AG09309 (cell line): ENCODE measurements around the gene TBC1D16.

Experiments
- DNase-seq: peaks from one replicate; pipeline ENCODE4 v3.0.0-alpha.2; 2010; ENCODE audit warnings: low read depth
- H3K4me3 ChIP-seq: 2 replicates; pipeline ENCODE4 v1.5.1; 2011; ENCODE audit warnings: mild to moderate bottlenecking, low read depth, low read length, moderate library complexity; ENCODE audit not compliant: control insufficient read depth
- TF ChIP-seq, protein P1 (sequence below): IDR thresholded peaks from 2 replicates; pipeline ENCODE4 v1.5.1; 2011; ENCODE audit warnings: mild to moderate bottlenecking, low read depth, low read length, inconsistent platforms; ENCODE audit not compliant: insufficient read depth, control insufficient read depth; ENCODE audit errors: missing control alignments

Gene TBC1D16

GRCh38 chr17:79984877-79985276, 50.8 kb downstream of the TBC1D16 start:
- TF ChIP-seq, protein P1, sequence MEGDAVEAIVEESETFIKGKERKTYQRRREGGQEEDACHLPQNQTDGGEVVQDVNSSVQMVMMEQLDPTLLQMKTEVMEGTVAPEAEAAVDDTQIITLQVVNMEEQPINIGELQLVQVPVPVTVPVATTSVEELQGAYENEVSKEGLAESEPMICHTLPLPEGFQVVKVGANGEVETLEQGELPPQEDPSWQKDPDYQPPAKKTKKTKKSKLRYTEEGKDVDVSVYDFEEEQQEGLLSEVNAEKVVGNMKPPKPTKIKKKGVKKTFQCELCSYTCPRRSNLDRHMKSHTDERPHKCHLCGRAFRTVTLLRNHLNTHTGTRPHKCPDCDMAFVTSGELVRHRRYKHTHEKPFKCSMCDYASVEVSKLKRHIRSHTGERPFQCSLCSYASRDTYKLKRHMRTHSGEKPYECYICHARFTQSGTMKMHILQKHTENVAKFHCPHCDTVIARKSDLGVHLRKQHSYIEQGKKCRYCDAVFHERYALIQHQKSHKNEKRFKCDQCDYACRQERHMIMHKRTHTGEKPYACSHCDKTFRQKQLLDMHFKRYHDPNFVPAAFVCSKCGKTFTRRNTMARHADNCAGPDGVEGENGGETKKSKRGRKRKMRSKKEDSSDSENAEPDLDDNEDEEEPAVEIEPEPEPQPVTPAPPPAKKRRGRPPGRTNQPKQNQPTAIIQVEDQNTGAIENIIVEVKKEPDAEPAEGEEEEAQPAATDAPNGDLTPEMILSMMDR = no peak

DNA sequence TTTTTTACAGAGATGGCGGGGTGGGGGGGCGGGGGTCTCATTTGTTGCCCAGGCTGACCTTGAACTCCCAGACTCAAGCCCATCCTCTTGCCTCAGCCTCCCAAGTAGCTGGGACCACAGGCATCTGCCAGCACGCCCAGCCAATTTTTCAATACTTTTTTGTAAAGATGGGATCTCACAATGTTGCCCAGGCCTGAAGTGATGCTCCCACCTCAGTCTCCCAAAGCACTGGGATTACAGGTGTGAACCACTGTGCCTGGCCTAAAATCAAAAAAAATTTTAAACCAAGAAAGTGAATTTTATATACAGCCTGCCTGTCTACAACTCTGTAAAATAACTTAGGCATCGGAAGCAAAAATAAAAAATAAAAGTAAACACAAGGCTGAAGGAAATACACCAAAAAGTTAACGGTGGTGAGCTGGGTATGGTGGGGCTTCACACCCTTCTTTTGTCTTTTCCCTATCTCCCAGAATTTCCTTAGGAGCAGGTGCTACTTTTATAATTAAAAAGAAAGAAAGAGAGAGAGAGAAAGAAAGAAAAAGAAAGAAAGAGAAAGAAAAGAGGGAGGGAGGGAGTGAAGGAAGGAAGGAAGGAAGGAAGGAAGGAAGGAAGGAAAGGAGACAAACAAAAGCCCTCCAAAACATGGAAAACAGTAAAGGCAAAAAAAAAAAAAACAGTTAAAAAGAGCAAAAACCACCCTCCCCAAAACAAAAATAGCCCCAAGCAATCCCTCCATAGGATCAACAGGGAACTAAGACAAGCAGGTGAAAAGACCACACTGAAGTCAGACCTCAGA, 51.4 kb downstream of the TBC1D16 start:
- no peak for DNase-seq
- TF ChIP-seq, protein P1 = no peak
- no peak overlapping the region for H3K4me3 ChIP-seq

More at GRCh38 chr17:79984877-79985276, 50.8 kb downstream of the TBC1D16 start:
- H3K4me3 ChIP-seq = no peak overlapping the region
- no peak for DNase-seq

- TF ChIP-seq, protein P1 = no peak
- no peak for DNase-seq
- no peak overlapping the region for H3K4me3 ChIP-seq
Observed at GRCh38 chr17:79983456-79983855, 52.2 kb downstream of the TBC1D16 start.

DNA sequence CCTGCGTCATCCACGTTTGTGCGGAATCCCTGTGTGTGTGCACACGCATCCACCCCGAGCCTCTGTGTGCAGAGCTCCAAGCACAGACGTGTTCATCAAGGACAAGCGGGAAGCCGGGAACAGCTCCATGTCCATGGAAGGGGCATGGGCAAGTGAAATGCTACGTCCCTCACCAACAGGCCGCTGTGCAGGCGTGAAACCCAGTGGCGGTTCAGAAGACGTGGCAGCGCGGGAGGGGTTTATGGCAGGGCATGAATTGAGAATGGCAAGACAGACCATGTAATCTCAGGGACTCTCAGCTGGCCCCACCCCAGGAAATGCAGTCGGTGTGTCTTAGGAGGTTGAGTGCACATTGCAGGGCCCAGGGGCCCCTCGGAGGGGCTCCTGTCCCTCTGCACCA, 52.7 kb downstream of the TBC1D16 start:
- TF ChIP-seq, protein P1 = no peak
- H3K4me3 ChIP-seq = no peak overlapping the region
- no peak for DNase-seq

GRCh38 chr17:79981661-79982101, 54.0 kb downstream of the TBC1D16 start:
- H3K4me3 ChIP-seq = no peak overlapping the region
- TF ChIP-seq, protein P1 = no peak
- no peak for DNase-seq

DNA sequence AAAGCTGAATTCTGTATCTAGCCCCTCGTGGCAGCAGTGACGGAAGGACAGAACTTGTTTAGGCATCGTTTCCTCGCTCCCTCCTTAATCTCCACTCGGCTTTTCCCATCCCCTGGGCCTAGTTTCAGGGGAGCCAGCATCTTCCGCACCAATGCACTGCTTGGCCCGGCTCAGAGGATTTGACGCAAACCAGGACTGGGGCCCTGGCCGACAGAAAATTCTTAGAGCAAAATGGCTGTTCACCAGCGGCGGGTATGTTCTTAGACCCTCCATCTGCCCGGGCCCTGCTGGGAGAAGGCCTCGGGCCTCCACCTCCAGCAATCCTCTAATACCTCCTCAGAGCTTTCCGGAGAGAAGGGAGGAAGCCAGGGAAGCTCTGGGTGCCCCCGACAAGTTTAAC, 54.6 kb downstream of the TBC1D16 start:
- TF ChIP-seq, protein P1 = no peak
- no peak overlapping the region for H3K4me3 ChIP-seq
- no peak for DNase-seq
